Stimulated activated CD8-positive, alpha-beta memory T cell treated with anti-CD3 and anti-CD28 coated beads, Interleukin-7, amount 100 ng/mL, for 1 hour (primary cell): ENCODE measurements around the gene HSD3B7.

Experiments used
- DNase-seq, 2 donors: peaks; one replicate each; pipeline ENCODE4 v3.0.0-alpha.2; 2020; ENCODE audit warnings: low read depth in 2 of 2

HSD3B7 gene

GRCh38 chr16:30956601-30957455 lies 28.2 kb upstream of the HSD3B7 start:
- peak; percentile 68 to 79 for DNase-seq

- DNase-seq, result peak; percentile 90 to 95
These were observed 27.4 kb upstream of the HSD3B7 start, which contains the start of gene SETD1A for GRCh38 chr16:30957456-30958174. Gene SETD1A, plus strand, starts transcription at chr16:30957754. Its CDS starts 978 bp downstream, at chr16:30958732.

- DNase-seq, result no peak
These were observed 26.6 kb upstream of the HSD3B7 start for GRCh38 chr16:30958175-30959079.

GRCh38 chr16:30961384-30961783 lies 23.6 kb upstream of the HSD3B7 start:
- no peak for DNase-seq

GRCh38 chr16:30963925-30964511 lies 21.0 kb upstream of the HSD3B7 start:
- no peak for DNase-seq

- no peak for DNase-seq
These were observed 20.3 kb upstream of the HSD3B7 start for GRCh38 chr16:30964574-30965226.

GRCh38 chr16:30965436-30965835 lies 19.6 kb upstream of the HSD3B7 start:
- no peak for DNase-seq

- DNase-seq, result no peak
These were observed 18.9 kb upstream of the HSD3B7 start for GRCh38 chr16:30966033-30966619.

GRCh38 chr16:30967795-30968194 lies 17.2 kb upstream of the HSD3B7 start:
- no peak for DNase-seq

- DNase-seq, result no peak
These were observed 15.7 kb upstream of the HSD3B7 start for GRCh38 chr16:30969246-30969842.

GRCh38 chr16:30971298-30971697 lies 13.7 kb upstream of the HSD3B7 start:
- no peak for DNase-seq

- no peak for DNase-seq
These were observed 12.1 kb upstream of the HSD3B7 start for GRCh38 chr16:30972872-30973271.

- no peak for DNase-seq
These were observed 10.7 kb upstream of the HSD3B7 start for GRCh38 chr16:30974348-30974747.

- DNase-seq, result no peak
These were observed 8.5 kb upstream of the HSD3B7 start for GRCh38 chr16:30976486-30976885.

GRCh38 chr16:30977502-30977901 lies 7.5 kb upstream of the HSD3B7 start:
- DNase-seq, result no peak

GRCh38 chr16:30979170-30980022 lies 5.6 kb upstream of the HSD3B7 start:
- no peak for DNase-seq

GRCh38 chr16:30980023-30980371 lies 5.0 kb upstream of the HSD3B7 start:
- DNase-seq, result no peak

- no peak for DNase-seq
These were observed 4.6 kb upstream of the HSD3B7 start for GRCh38 chr16:30980434-30980833.

- no peak for DNase-seq
These were observed 4.0 kb upstream of the HSD3B7 start for GRCh38 chr16:30980959-30981358.
